Activated T-cell treated with anti-CD3 and anti-CD28 coated beads for 4 hours (primary cell): Measurements from ENCODE around the gene PFKP.

Experiments used
- DNase-seq: peaks from one replicate; pipeline ENCODE4 v3.0.0-alpha.2; 2020

The PFKP gene

DNA sequence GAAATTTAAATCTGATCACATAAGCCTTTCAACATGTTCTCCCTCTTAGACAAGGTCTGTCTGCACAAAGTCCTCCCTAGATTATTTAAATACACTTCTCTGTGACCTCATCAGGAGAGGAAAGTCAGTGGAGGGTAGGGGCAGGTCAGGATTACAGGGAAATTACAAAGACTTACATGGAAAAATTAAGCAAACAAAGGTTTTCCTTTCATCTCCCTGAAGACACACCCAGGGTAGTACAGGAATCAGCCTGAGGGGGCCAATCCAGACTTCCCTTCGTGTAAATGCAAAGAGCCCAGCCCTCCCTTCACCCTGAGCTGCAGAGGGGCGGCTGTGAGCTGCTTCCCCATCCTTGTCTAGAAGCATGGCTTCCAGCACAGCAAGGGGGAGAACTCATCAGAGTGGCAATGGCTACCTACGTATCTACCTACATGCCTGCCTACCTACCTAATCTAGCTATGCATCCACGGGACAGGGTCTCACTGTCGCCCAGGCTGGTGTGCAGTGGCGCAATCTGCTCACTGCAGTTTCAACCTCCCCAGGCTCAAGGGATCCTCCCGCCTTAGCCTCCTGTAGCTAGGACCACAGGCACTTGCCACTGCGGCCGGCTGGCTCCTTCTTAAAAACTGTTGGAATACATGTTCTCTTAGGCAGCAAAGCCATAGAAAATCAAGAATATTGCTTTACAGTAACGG lies 72.0 kb downstream of the PFKP start:
- DNase-seq: no peak

DNA sequence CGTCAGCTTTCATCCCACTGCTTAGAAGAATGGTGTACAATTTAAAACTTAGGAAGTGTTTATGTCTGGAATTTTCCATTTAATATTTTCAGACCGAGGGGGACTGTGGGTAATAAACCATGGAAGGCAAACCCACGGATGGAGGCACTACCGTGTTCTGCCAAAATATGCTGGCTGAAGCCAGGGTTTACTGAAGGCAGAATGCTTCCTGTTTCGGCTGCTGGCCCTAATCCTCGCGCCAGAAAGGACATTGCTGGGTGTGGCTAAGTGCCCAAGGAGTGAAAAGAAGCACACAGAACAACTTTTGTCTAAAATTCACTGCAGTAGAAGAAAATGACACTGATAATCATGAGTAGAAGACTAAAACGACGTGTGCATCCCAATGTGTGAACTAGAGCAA lies 72.9 kb downstream of the PFKP start:
- DNase-seq: no peak

DNA sequence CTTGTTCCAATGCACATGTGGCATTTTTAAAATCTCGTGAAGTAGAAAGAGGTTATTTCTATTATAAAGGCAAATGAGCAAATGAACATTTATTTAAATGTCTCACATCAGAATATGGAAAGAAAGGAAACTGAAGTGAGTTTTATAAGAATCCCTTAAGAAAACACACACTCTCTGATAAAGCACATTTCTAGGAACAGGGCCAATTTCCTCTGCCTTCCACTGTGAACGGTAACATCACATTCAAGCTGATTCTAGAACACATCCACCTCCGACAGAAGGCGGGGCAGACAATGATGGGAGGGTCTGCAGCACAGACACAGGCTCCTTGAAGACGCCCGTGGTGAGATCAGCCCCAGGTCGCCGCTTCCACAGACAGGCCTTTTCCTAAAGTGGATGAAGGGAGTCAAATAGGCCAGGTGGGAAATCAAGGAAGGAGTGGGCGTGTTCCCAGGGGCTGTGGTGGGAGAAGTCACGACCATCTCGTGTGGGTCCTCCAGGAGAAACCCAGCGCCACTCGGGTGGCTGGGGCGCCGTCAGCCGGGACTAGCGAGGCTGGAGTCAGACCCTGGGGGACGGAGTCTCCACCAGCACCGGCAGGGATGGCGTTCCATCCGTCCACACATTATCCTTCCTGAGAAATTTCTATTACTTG lies 74.1 kb downstream of the PFKP start:
- no peak for DNase-seq

GRCh38 chr10:3142146-3142875 lies 75.0 kb downstream of the PFKP start:
- DNase-seq: no peak

GRCh38 chr10:3143366-3143765 lies 76.0 kb downstream of the PFKP start:
- no peak for DNase-seq

GRCh38 chr10:3143791-3144434 lies 76.6 kb downstream of the PFKP start:
- no peak for DNase-seq

DNA sequence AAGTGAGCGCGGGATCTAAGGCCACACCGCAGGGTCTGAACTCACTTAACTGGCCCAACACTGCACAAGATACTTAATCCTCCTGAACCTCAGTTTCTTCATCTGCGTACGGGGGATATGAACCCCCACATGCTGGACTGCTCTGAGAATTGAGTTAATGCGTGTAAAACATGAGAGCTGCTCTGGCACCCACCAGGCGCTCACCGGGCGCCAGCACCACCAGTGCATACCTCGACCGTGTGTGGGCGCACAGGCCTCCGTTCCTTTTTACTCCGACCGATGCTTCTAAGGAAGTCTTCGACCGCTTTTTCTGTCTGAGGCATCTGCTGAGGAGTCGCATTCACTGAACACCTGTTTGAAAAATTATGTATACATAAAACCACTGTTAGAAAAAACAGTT lies 78.0 kb downstream of the PFKP start:
- DNase-seq: no peak

DNA sequence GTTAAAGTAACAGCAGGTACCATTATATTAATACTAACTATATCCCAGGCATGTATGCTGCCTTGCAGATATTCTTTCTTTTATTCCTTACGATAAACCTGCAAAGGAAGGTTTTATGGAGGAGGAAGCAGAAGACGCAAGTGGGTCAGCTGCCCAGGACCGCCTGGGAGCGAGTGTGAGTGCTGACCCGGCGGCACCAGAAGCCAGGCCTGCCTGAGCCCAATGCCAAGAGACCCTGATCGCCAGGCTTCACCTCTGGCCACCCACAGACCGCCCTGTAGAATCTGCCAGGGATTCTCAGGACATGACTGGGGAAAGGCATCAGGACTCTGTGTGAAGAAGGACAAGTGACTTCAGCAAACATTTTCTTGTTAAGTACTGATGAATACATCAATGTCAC lies 78.9 kb downstream of the PFKP start:
- no peak for DNase-seq

- no peak for DNase-seq
Measured at GRCh38 chr10:3147117-3147820, 79.9 kb downstream of the PFKP start.

- no peak for DNase-seq
Measured at GRCh38 chr10:3148041-3148440, 80.7 kb downstream of the PFKP start.

GRCh38 chr10:3148994-3149393 lies 81.6 kb downstream of the PFKP start:
- DNase-seq: no peak

DNA sequence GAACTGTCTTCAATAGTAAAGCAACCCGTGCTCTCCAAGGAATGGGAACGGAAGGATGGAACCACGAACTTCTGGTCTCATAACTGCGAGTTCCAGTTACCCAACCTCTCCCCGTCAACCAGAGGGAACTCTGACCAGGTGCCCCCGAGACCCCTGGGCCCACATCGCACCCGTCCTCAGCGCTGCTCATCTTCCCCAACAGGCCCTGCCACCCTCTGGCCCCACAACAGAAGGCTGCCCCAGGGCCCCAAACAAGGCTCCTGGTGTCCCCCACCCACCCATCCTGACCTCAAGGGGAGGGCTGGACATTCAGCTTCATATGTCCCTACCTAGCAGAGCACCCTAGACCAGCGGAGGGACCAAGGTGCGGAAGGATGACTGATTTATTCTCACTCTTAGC lies 82.6 kb downstream of the PFKP start:
- DNase-seq: no peak

DNA sequence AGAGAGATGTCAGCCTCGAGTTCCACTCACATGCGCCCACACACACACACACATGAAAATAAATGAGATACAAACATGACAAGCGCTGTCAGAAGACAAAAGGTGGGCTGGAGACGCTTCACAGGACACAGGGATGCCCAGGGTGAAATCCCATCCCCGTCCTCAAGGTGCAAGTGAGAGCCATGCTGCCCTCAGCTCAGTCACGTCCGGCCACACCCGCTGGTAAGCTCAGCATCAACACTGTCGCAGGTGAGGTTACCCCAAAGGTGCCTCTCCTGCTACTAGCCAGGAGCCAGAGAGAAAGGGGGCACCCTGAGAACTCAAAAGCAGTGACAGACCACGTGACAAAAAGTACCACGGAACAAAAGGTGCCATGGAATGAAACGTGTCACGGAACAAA lies 83.0 kb downstream of the PFKP start:
- no peak for DNase-seq

- DNase-seq: no peak
Measured at GRCh38 chr10:3150961-3151360, 83.6 kb downstream of the PFKP start.

DNA sequence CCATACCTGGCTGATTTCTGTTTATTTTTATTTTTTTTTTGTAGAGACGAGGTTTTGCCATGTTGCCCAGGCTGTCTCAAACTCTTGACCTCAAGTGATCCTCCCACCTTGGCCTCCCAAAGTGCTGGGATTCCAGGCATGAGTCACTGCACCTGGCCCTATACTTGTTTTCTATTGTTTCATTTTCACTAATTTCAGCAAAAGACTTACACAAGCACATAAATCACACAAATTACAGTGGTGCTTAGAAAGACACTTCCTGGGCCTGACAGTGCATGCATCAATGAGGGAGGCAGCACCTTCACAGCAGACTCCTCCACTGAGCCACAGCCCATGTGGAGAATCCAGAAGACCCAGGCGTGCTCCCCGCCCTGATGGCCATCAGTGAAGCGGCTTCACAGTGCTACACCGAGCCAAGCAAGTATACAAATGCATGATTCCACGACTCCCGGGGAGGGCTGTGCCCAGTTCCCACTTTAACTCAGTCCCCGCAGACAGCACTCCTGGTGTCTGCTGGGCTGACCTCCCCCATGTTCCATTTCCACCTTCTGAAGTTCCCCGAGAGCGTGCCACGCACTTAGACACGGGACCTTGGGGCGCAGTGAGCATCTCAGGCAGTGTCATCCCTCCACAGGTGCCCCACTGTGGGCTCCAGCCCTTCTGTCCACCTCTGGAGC lies 84.7 kb downstream of the PFKP start:
- no peak for DNase-seq

DNA sequence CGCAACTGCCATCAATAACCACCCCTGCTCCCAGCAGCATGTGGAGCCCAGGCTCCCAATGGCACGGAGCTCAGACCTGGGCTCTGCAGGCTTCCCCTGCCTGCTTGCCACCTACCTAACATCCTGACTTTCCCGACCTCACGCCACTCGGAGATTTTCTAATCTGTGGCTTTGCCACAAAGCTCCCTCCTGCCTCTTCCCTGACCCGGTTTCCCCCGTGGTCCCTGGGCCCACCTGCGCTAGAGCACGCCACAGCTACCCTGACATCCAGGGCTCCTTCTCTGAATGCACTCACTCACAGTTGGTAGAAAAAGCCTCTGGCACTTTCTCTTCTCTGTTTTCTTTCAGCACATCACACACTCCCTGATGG lies 85.2 kb downstream of the PFKP start:
- DNase-seq: no peak

DNA sequence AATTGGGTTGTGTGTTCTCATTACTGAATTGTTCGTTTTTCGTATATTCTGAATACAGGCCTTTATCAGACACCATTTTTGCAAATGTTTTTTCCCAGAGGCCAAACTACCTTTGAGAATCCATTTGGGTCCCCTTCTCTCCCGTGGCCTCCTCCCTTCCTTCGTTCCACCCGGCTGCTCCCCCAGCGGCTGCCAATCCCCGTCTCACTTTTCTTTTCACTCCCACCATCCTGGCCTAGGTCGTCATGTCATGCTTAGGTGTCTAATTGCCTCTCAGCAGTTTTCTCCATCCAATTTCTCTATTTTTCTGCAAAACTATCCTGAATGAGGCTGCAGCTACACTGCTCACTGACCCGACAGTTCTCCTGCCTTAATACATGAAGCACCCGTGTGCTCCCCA lies 87.3 kb downstream of the PFKP start:
- no peak for DNase-seq

DNA sequence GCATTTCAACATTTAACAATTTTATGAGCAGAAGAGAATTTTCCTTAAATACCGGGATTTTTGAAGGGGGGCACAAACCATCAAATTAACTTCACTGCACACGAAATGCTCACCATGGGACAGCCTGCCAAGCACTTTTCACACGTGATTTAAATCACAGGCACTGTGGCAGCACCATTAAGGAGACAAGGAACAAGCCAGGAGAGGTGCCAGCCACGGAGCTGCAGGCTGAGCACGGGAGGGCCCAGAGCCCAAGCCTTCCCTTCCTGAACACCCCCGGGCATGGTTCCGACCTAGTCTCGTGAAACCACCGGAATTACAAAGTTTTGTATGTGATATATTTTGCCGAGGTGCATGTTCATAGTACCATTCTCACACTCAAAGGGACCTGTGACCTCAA lies 91.8 kb downstream of the PFKP start:
- DNase-seq: no peak

GRCh38 chr10:3162533-3162932 lies 95.2 kb downstream of the PFKP start:
- no peak for DNase-seq

DNA sequence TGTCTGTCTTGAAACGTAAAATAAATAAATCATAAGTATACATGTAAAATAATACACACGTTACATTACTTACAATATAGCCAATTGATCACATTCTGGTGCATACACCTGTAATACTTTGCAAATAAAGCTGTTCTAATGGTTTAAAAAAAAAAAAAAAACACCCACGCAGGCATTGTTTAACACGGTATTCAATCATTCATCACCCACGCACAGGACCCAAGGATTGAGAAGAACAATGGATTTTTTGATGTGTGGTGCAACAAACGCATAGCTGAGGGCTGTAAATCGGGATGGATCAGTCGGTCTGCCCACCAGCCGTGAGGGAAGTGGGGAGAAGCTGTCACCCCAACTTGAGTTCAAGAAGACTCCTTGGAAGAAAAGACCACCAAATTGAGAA lies 96.5 kb downstream of the PFKP start:
- DNase-seq: no peak

GRCh38 chr10:3165196-3165595 lies 97.8 kb downstream of the PFKP start:
- DNase-seq: no peak

GRCh38 chr10:3166496-3167290 lies 99.3 kb downstream of the PFKP start:
- no peak for DNase-seq
